Karpas-422 (cell line): Measurements from ENCODE around the gene TMPRSS13. TPM values are rescaled to one million over a fixed set of nuclear protein-coding genes. Genes with fewer than 3 reads are reported as not detected.
A peak's percentile ranks its signal among the peaks of the same experiment; 100 is the strongest.

Source experiments
- DNase-seq: peaks from one replicate; pipeline ENCODE4 v3.0.0-alpha.2; 2015
- H2AFZ ChIP-seq: fragments of 200-600 bp; sonication (generic); 2 replicates; pipeline ENCODE4 v1.6.1; 2014; ENCODE audit warnings: antibody characterized with exemption, low read length, mixed read lengths
- H3K27ac ChIP-seq: fragments of 200-600 bp; sonication (generic); 2 replicates; pipeline ENCODE4 v1.5.1; 2014; ENCODE audit warnings: mild to moderate bottlenecking, low read length, moderate library complexity
- H3K27me3 ChIP-seq: fragments of 200-600 bp; sonication (generic); 2 replicates; pipeline ENCODE4 v1.6.1; 2014; ENCODE audit warnings: low read length, mixed read lengths
- H3K36me3 ChIP-seq: fragments of 200-600 bp; sonication (generic); 2 replicates; pipeline ENCODE4 v1.6.1; 2014; ENCODE audit warnings: low read length, mixed read lengths; ENCODE audit not compliant: insufficient read depth
- H3K4me1 ChIP-seq: fragments of 200-600 bp; sonication (generic); 2 replicates; pipeline ENCODE4 v1.6.1; 2014; ENCODE audit warnings: mild to moderate bottlenecking, low read length, mixed read lengths
- H3K4me2 ChIP-seq: fragments of 200-600 bp; sonication (generic); 2 replicates; pipeline ENCODE4 v1.6.1; 2014; ENCODE audit warnings: low read length, low read depth, mild to moderate bottlenecking; ENCODE audit not compliant: poor library complexity, severe bottlenecking
- H3K4me3 ChIP-seq: fragments of 200-600 bp; sonication (generic); 2 replicates; pipeline ENCODE4 v1.5.1; 2014; ENCODE audit warnings: mild to moderate bottlenecking, antibody characterized with exemption, low read length, mixed read lengths
- H3K79me2 ChIP-seq: fragments of 200-600 bp; sonication (generic); 2 replicates; pipeline ENCODE4 v1.6.1; 2014; ENCODE audit warnings: mild to moderate bottlenecking, low read length, mixed read lengths
- H3K9ac ChIP-seq: fragments of 200-600 bp; sonication (generic); 2 replicates; pipeline ENCODE4 v1.6.0; 2014; ENCODE audit warnings: low read length
- H3K9me2 ChIP-seq: fragments of 200-600 bp; sonication (generic), shearing (Covaris generic); replicated peaks from 2 replicates; pipeline ENCODE4 v1.6.0; 2014; ENCODE audit warnings: mild to moderate bottlenecking, low read length, moderate library complexity; ENCODE audit not compliant: insufficient read depth
- H3K9me3 ChIP-seq: fragments of 300-700, 200-600 bp; sonication (generic); 2 replicates; pipeline ENCODE4 v1.6.1; 2014; ENCODE audit warnings: low read length, mixed read lengths
- H4K20me1 ChIP-seq: fragments of 200-600 bp; sonication (generic); 2 replicates; pipeline ENCODE4 v1.6.1; 2014; ENCODE audit warnings: mild to moderate bottlenecking, antibody characterized with exemption, low read length, low read depth; ENCODE audit not compliant: insufficient read depth
- total RNA-seq: library from RNA; depleted of rRNA; stranded (reverse); fragments of >200 nt; shearing (Covaris generic); gene quantifications from 2 replicates; pipeline ENCODE4 v1.2.3, GENCODE V29; 2014; ENCODE audit warnings: low replicate concordance

The TMPRSS13 gene
- total RNA-seq, 1 experiment from 2014 or later: 1.1 TPM

DNA sequence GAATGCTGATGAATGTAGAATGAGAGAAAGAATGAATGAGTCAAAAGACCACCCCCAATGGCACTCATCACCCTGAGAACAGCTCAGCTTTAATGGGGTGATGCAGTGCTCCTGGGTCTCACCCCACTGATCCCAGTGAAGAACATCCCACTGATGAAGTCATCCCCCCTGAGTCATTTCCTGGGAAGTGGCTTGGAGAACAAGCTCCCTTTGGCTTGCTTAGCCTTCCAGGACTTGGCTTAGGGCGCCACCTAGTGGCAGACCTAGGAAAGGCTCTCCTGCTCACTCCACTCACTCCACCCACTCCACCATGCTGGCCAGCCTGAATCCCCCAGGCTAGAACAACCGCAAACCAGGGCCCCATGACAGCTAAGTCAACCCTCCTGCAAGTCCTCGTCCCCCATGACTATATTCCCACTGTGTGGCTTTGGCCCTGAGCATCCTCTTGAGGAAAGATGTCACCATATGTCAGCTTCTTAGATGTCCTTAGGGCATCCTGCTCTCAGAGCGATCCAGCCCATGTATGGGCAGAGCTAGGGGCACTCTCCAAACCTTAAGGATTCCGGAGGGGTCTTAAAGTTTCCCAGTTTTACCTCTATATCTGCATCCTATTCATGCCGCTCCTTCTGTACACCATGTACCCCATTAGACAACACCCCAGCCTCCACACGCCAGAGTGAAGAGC is 17.8 kb upstream of the TMPRSS13 start:
- H3K4me1 ChIP-seq: peaks cover 23% of the 10 kb centered on the region
- no peak overlapping the region for H3K4me2 ChIP-seq
- H2AFZ ChIP-seq: no peak overlapping the region

DNA sequence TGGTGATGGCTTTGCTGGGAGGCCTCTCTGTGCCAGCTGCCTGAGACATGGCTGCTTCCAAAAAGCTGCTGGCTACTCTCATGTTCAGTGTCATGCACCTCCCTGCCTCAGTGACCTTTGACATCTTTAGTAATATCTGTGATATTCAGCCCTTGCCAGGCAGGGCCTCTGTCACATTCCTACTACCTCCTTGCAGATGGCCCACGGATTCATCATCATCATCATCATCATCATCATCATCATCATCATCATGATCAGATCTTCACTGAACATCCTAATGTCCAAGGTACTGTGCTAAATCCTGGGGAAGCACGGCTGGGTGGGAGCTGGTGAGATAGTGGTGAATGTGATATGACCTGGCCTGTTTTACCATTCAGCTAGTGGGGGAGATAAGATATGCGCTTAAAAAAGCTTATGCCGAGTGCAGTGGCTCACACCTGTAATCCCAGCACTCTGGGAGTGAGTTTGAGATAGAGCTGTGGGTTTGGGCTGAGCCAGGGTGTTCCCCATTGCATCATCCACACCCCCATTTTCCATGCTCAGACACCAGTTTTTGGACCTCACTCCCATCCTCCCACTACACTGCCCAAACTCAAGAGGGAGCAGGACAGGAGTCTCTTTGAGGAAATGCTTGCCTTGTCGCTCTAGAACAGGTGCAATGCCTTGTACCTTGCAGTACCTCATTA is 17.1 kb upstream of the TMPRSS13 start:
- Histone ChIP-seq H3K27ac (no peak overlapping the region), H3K9me2 (no peaks in the 10 kb centered on the region), H3K9ac (no peak overlapping the region), H3K4me2 (no peak overlapping the region), H3K27me3 (no peaks in the 10 kb centered on the region), H3K36me3 (no peaks in the 10 kb centered on the region), H3K79me2 (no peaks in the 10 kb centered on the region), H3K4me3 (no peak overlapping the region), H3K4me1 (peaks cover 17% of the 10 kb centered on the region), H3K9me3 (no peaks in the 10 kb centered on the region), H4K20me1 (no peaks in the 10 kb centered on the region), H2AFZ (no peak overlapping the region)
- no peak for DNase-seq

More for the DNA sequence above, 17.8 kb upstream of the TMPRSS13 start:
- Histone ChIP-seq H3K9me3 (no peaks in the 10 kb centered on the region), H3K9me2 (no peaks in the 10 kb centered on the region), H3K9ac (no peak overlapping the region), H3K79me2 (no peaks in the 10 kb centered on the region), H4K20me1 (no peaks in the 10 kb centered on the region), H3K27me3 (no peaks in the 10 kb centered on the region), H3K36me3 (no peaks in the 10 kb centered on the region), H3K27ac (no peak overlapping the region), H3K4me3 (no peak overlapping the region)
- peak; percentile 79 for DNase-seq

DNA sequence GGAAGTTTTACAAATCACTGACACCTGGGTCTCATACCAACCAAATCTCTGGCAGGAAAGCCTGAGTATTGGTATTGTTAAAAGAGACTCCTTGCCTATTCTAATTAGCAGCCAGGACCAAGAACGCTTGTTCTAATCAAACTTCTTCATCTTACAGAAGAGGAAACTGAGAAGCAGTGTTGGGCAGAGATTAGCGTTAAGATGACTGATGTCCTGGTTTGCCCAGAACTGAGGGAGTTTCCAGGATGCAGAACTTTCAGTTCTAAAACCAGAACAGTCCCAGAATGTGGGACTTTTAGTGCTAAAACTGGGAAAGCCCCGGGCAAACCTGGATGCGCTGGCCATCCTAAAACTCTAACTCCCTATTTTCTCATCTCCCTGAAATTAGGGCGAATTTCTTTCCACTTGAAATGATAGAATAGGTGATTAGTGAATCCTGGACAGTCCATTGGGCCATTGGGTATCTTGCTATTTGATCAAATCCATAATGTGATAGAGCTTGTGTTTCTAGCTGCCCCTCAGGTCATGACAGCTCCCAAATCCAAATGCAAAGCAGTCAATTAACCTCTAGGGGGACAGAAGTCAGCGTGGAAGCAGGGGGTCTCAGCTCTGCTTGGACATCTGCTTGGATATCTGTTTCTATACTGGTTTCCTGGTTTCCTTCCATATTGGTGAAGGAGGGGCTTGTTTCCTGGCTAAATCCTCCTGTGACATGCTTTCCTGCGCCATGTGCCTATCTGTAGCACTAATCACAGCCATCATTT is 16.0 kb upstream of the TMPRSS13 start:
- H3K79me2 ChIP-seq: no peaks in the 10 kb centered on the region
- H4K20me1 ChIP-seq: no peaks in the 10 kb centered on the region
- H3K27me3 ChIP-seq: no peaks in the 10 kb centered on the region
- H3K9me2 ChIP-seq: no peaks in the 10 kb centered on the region
- H3K27ac ChIP-seq: no peak overlapping the region
- DNase-seq: no peak
- no peaks in the 10 kb centered on the region for H3K9me3 ChIP-seq
- no peaks in the 10 kb centered on the region for H3K36me3 ChIP-seq
- peaks cover 6% of the 10 kb centered on the region for H3K4me1 ChIP-seq
- no peak overlapping the region for H3K4me3 ChIP-seq
- no peak overlapping the region for H2AFZ ChIP-seq
- H3K4me2 ChIP-seq: no peak overlapping the region
- H3K9ac ChIP-seq: no peak overlapping the region

DNA sequence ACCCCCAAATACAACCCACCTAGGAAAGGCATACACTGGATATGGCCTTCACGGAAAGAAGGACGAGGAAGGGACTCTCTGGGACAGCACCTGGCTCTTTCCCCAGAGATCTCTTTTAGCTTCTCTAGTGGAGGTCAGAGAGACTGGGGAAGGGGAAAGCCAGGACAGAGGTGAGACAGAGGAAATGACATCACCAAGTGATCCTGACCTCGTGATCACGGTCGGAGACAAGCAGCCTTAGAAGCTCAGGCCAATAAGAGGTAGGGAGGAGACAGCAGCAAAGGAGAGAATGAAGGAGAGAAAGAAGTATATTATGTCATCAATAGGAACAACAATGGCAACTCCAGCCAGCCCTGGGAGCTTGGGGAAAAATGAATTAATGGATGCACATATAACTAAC is 15.4 kb upstream of the TMPRSS13 start:
- Histone ChIP-seq H3K4me2 (no peak overlapping the region), H3K79me2 (no peaks in the 10 kb centered on the region)

GRCh38 chr11:117941976-117942654 is 12.9 kb upstream of the TMPRSS13 start:
- H3K4me2 ChIP-seq: no peak overlapping the region
- no peaks in the 10 kb centered on the region for H4K20me1 ChIP-seq
- H3K4me3 ChIP-seq: no peak overlapping the region
- no peak for DNase-seq
- H2AFZ ChIP-seq: no peak overlapping the region
- no peaks in the 10 kb centered on the region for H3K9me3 ChIP-seq
- no peaks in the 10 kb centered on the region for H3K9me2 ChIP-seq
- H3K4me1 ChIP-seq: 0 out of 2 replicates have a peak, but pooled peaks cover 2% of the 10 kb centered on the region
- no peaks in the 10 kb centered on the region for H3K36me3 ChIP-seq
- H3K27ac ChIP-seq: no peak overlapping the region
- H3K9ac ChIP-seq: no peak overlapping the region
- no peaks in the 10 kb centered on the region for H3K79me2 ChIP-seq
- no peaks in the 10 kb centered on the region for H3K27me3 ChIP-seq

More for the DNA sequence above, 15.4 kb upstream of the TMPRSS13 start:
- Histone ChIP-seq H3K9ac (no peak overlapping the region), H4K20me1 (no peaks in the 10 kb centered on the region), H3K36me3 (no peaks in the 10 kb centered on the region), H3K27me3 (no peaks in the 10 kb centered on the region), H3K27ac (no peak overlapping the region), H3K4me3 (no peak overlapping the region), H3K4me1 (0 out of 2 replicates have a peak, but pooled peaks cover 2% of the 10 kb centered on the region), H3K9me2 (no peaks in the 10 kb centered on the region), H2AFZ (no peak overlapping the region), H3K9me3 (no peaks in the 10 kb centered on the region)
- no peak for DNase-seq

DNA sequence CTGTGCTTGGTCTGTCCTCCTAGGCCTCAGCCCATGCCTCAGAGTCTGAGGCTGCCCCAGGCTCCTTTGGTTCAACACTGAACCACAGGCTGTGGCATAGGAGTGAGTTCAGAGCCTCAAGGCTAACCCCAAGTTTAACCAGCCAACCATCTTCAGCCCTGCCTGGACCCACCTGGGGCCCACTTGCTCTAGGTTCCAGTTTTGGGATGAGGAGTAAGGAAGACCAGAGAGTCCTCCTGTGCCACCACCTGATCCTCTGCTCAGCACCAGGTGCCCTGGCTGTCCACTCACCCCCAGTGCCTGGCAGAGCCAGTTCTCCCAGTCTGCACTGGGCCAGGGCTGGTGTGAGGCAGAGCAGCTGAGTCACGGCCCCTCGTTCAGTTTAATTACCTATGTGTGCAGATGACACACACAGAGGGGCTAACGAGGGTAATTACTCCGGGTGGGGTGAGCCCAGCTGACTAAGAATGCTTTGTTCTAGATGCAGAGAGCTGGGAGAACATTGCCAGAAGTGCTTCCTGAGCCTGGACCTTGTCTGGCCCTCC is 12.0 kb upstream of the TMPRSS13 start:
- H3K27me3 ChIP-seq: no peaks in the 10 kb centered on the region
- H4K20me1 ChIP-seq: no peaks in the 10 kb centered on the region
- H3K9ac ChIP-seq: no peak overlapping the region
- H3K36me3 ChIP-seq: no peaks in the 10 kb centered on the region
- no peaks in the 10 kb centered on the region for H3K4me1 ChIP-seq
- no peaks in the 10 kb centered on the region for H3K9me3 ChIP-seq
- H3K79me2 ChIP-seq: no peaks in the 10 kb centered on the region
- DNase-seq: no peak
- no peak overlapping the region for H3K4me2 ChIP-seq
- H2AFZ ChIP-seq: no peak overlapping the region
- no peak overlapping the region for H3K27ac ChIP-seq
- no peaks in the 10 kb centered on the region for H3K9me2 ChIP-seq
- no peak overlapping the region for H3K4me3 ChIP-seq

DNA sequence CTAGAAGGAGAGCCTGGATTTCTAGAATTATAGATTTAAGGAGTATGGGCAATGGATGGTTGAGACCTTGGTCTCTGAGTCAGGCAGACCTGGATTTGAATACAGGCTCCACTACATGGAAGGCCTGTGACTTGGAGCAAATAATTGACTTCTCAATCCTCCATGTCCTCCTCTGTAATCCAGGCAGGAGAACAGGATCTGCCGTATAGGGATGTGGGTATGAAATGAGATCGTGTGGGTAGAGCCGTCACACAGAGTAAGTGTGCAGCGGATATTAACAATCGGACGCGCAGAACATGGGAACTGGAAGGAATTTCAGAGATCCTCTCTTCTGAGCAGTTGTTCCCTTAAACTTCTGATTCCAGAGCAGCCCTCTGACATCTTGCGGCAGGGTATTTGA is 11.5 kb upstream of the TMPRSS13 start:
- H4K20me1 ChIP-seq: no peaks in the 10 kb centered on the region
- no peak overlapping the region for H3K27ac ChIP-seq
- no peaks in the 10 kb centered on the region for H3K9me3 ChIP-seq
- no peak for DNase-seq
- H3K27me3 ChIP-seq: no peaks in the 10 kb centered on the region
- no peaks in the 10 kb centered on the region for H3K9me2 ChIP-seq
- no peaks in the 10 kb centered on the region for H3K36me3 ChIP-seq
- H3K79me2 ChIP-seq: no peaks in the 10 kb centered on the region
- no peak overlapping the region for H3K9ac ChIP-seq
- no peak overlapping the region for H2AFZ ChIP-seq
- no peak overlapping the region for H3K4me2 ChIP-seq
- H3K4me3 ChIP-seq: no peak overlapping the region
- no peaks in the 10 kb centered on the region for H3K4me1 ChIP-seq
